Measurements from ENCODE around the gene TBC1D20.

The TBC1D20 gene

DNA sequence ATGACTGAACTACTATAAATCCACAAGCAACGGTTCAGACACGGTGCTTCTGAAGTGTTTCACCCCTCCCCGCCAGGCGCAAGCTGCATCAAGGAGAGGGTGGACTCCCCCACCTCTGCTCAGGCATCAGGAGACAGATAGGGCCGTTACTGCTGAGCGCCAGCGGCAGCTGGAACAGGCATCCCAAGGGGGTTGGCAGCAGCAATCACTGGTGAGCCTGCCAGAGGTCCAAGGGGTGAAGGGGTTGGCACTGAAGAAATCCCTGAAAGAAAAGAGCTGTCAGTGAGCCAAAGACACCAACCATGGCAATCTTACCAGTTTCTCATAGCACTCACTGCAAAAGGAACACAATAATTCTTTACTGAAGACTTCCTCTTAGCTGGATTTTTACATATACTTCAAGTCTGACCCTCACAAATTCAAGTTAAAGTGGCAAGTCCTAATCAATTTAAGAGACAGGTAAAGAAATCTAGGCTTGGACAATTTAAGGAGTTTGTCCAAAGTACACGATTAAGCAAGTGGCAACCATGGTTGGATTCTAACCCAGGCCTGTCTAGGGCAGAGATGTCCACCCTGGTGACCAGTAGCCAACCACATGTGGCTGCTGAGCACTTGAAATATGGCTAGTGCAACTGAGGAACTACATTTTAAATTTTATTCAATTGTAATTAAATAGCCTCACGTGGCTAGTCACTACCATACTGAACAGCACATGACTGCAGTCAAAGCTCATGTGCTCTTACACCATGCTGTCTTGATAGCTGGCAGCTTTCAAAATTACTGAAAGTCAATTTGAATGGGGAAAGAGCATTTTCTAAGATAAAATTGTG lies 21.7 kb upstream of the TBC1D20 start:
- H4K8ac ChIP-seq (ENCODE audit: low read depth, low read length): no peak overlapping the region
- no peak overlapping the region for H2BK120ac ChIP-seq (ENCODE audit: low read depth, low read length)
- WGBS (ENCODE audit: extremely low coverage, insufficient coverage, low lambda C conversion rate): no CpG with 5 or more reads among the region's 9 CpGs
- no peak overlapping the region for H3K18ac ChIP-seq (ENCODE audit: low read length)
- H3K27me3 ChIP-seq (ENCODE audit: insufficient read depth, low read length, poor library complexity): no peaks in the 10 kb centered on the region
- H2BK5ac ChIP-seq (ENCODE audit: low read length): no peak overlapping the region
- H3K4me1 ChIP-seq (ENCODE audit: control insufficient read depth, low read depth, low read length): no peaks in the 10 kb centered on the region
- H2AK5ac ChIP-seq (ENCODE audit: low read length): no peak overlapping the region
- no peak overlapping the region for H3K4me3 ChIP-seq (ENCODE audit: low read length)
- H3K79me2 ChIP-seq (ENCODE audit: control insufficient read depth, insufficient read depth, low read length): no peaks in the 10 kb centered on the region
- H4K5ac ChIP-seq (ENCODE audit: low read length): no peak overlapping the region
- DNase-seq: no peak
- H3K56ac ChIP-seq (ENCODE audit: low read length): no peak overlapping the region
- H3K4me2 ChIP-seq (ENCODE audit: low read length): no peak overlapping the region
- H3K23ac ChIP-seq (ENCODE audit: low read length): no peak overlapping the region
- H3K36me3 ChIP-seq (ENCODE audit: control insufficient read depth, insufficient read depth, low read length): peaks cover 23% of the 10 kb centered on the region
- no peak overlapping the region for H3K4ac ChIP-seq (ENCODE audit: low read depth, low read length)
- no peak overlapping the region for H3K9ac ChIP-seq (ENCODE audit: low read length)
- no peaks in the 10 kb centered on the region for H3K79me1 ChIP-seq (ENCODE audit: low read length)
- H2BK15ac ChIP-seq (replicated peaks; ENCODE audit: low read depth): no peak overlapping the region
- H3K27ac ChIP-seq (ENCODE audit: low read depth, low read length): no peak overlapping the region

DNA sequence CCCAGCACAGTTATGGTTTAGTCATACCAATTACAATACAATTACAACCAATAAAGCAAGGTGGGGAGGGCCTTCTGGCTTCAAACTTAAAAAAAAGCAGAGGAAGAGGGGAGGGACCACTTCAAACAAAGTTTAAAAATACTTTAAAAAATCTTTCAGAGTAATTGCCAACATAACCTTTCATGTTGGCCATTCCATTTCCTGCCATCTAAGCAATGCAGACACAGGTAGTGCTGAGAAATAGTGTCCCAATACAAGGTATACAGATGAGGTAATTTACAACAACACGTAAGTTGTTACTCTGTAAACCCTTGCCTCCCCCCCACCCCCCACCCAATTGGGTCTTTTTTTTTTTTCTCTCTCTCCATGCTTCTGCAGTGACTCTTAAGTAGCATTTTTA lies 18.8 kb upstream of the TBC1D20 start:
- Histone ChIP-seq H2BK120ac (ENCODE audit: low read depth, low read length) (no peak overlapping the region), H3K23ac (ENCODE audit: low read length) (no peak overlapping the region), H3K27ac (ENCODE audit: low read depth, low read length) (no peak overlapping the region), H3K27me3 (ENCODE audit: insufficient read depth, low read length, poor library complexity) (no peaks in the 10 kb centered on the region), H3K4me1 (ENCODE audit: control insufficient read depth, low read depth, low read length) (no peaks in the 10 kb centered on the region), H3K9ac (ENCODE audit: low read length) (no peak overlapping the region), H3K4me2 (ENCODE audit: low read length) (no peak overlapping the region), H3K36me3 (ENCODE audit: control insufficient read depth, insufficient read depth, low read length) (peaks cover 9% of the 10 kb centered on the region), H4K8ac (ENCODE audit: low read depth, low read length) (no peak overlapping the region), H3K18ac (ENCODE audit: low read length) (no peak overlapping the region), H3K79me2 (ENCODE audit: control insufficient read depth, insufficient read depth, low read length) (no peaks in the 10 kb centered on the region), H4K5ac (ENCODE audit: low read length) (no peak overlapping the region), H2BK5ac (ENCODE audit: low read length) (no peak overlapping the region), H3K79me1 (ENCODE audit: low read length) (no peaks in the 10 kb centered on the region), H2BK15ac (replicated peaks; ENCODE audit: low read depth) (no peak overlapping the region), H3K56ac (ENCODE audit: low read length) (no peak overlapping the region), H2AK5ac (ENCODE audit: low read length) (no peak overlapping the region), H3K4ac (ENCODE audit: low read depth, low read length) (no peak overlapping the region), H3K4me3 (ENCODE audit: low read length) (no peak overlapping the region)
- no CpG with 5 or more reads among the region's 1 CpG for WGBS (ENCODE audit: extremely low coverage, insufficient coverage, low lambda C conversion rate)
- DNase-seq: no peak

DNA sequence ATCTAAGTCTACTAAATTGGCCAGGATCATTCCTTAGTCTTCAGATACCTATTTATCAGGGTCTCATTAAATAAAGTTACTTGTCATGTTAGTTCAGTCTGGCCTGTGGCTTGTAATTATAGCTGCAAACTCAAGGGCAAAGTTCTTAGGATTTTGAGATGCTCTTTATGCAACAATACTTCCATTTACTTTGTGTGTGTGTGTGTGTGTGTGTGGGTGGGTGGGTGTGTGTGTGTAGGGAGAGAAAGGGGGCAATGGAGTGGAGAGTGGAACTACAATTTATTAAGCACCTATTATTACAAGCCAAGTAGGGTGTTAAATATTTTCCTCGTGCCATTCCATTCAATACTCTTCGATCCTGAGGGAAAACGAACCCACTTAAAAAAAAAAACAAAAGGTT lies 17.7 kb upstream of the TBC1D20 start:
- Histone ChIP-seq H3K4ac (ENCODE audit: low read depth, low read length) (no peak overlapping the region), H3K79me2 (ENCODE audit: control insufficient read depth, insufficient read depth, low read length) (no peaks in the 10 kb centered on the region), H3K27ac (ENCODE audit: low read depth, low read length) (no peak overlapping the region), H3K18ac (ENCODE audit: low read length) (no peak overlapping the region), H3K4me3 (ENCODE audit: low read length) (no peak overlapping the region), H3K4me1 (ENCODE audit: control insufficient read depth, low read depth, low read length) (no peaks in the 10 kb centered on the region), H2BK15ac (replicated peaks; ENCODE audit: low read depth) (no peak overlapping the region), H2BK120ac (ENCODE audit: low read depth, low read length) (no peak overlapping the region), H4K5ac (ENCODE audit: low read length) (no peak overlapping the region), H3K79me1 (ENCODE audit: low read length) (no peaks in the 10 kb centered on the region), H3K27me3 (ENCODE audit: insufficient read depth, low read length, poor library complexity) (no peaks in the 10 kb centered on the region), H3K4me2 (ENCODE audit: low read length) (no peak overlapping the region), H2BK5ac (ENCODE audit: low read length) (no peak overlapping the region), H3K36me3 (ENCODE audit: control insufficient read depth, insufficient read depth, low read length) (peaks cover 9% of the 10 kb centered on the region), H4K8ac (ENCODE audit: low read depth, low read length) (no peak overlapping the region), H2AK5ac (ENCODE audit: low read length) (no peak overlapping the region), H3K23ac (ENCODE audit: low read length) (no peak overlapping the region), H3K56ac (ENCODE audit: low read length) (no peak overlapping the region), H3K9ac (ENCODE audit: low read length) (no peak overlapping the region)
- no peak for DNase-seq
- no CpG with 5 or more reads among the region's 3 CpGs for WGBS (ENCODE audit: extremely low coverage, insufficient coverage, low lambda C conversion rate)

DNA sequence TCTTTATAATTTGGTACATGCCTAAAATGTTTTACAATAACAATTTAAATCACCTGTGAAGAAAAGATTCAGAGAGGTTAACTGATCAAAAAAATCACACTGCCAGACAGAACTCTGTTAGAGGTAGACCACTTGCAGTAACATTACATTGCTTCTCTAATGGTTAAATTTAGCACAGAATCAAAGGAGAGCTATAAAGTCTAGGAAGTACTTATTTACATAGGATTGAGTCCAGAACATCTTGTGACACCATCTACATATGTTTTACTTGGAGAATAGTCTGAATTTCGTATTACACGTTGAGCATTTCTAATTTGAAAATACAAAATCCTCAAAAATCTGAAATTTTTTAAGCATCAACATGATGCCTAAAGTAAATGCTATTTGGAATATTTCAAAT lies 17.2 kb upstream of the TBC1D20 start:
- no CpG with 5 or more reads among the region's 2 CpGs for WGBS (ENCODE audit: extremely low coverage, insufficient coverage, low lambda C conversion rate)
- Histone ChIP-seq H3K23ac (ENCODE audit: low read length) (no peak overlapping the region), H3K18ac (ENCODE audit: low read length) (no peak overlapping the region), H3K79me2 (ENCODE audit: control insufficient read depth, insufficient read depth, low read length) (no peaks in the 10 kb centered on the region), H3K27ac (ENCODE audit: low read depth, low read length) (no peak overlapping the region), H3K4me3 (ENCODE audit: low read length) (no peak overlapping the region), H2BK120ac (ENCODE audit: low read depth, low read length) (no peak overlapping the region), H3K4ac (ENCODE audit: low read depth, low read length) (no peak overlapping the region), H3K9ac (ENCODE audit: low read length) (no peak overlapping the region), H3K4me2 (ENCODE audit: low read length) (no peak overlapping the region), H3K79me1 (ENCODE audit: low read length) (no peaks in the 10 kb centered on the region), H3K27me3 (ENCODE audit: insufficient read depth, low read length, poor library complexity) (no peaks in the 10 kb centered on the region), H4K5ac (ENCODE audit: low read length) (no peak overlapping the region), H3K56ac (ENCODE audit: low read length) (no peak overlapping the region), H3K36me3 (ENCODE audit: control insufficient read depth, insufficient read depth, low read length) (peaks cover 9% of the 10 kb centered on the region), H2BK15ac (replicated peaks; ENCODE audit: low read depth) (no peak overlapping the region), H2AK5ac (ENCODE audit: low read length) (no peak overlapping the region), H2BK5ac (ENCODE audit: low read length) (no peak overlapping the region), H3K4me1 (ENCODE audit: control insufficient read depth, low read depth, low read length) (no peaks in the 10 kb centered on the region), H4K8ac (ENCODE audit: low read depth, low read length) (no peak overlapping the region)
- DNase-seq: no peak

DNA sequence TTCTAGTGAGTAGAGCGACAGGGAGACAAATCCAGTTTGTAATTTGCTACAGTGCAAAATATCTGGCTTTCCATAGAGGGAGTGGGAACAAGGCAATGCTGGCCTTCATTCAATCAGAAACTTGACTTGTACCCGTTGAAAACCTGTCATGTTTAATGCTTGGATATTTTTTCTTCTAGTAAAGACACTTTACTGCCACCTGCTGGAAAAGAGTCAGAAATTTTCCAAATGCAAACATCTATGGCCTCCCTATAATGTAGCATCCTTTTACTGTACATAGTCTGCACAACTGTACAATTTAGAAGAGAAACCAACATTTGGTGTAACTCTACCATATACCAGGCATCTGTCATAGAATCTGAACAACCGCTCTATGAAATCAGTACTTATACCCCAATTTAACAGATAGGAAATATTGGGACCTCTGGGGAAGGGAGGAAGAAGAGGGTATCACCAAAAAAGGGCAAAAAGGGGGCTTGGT lies 16.7 kb upstream of the TBC1D20 start:
- Histone ChIP-seq H4K8ac (ENCODE audit: low read depth, low read length) (no peak overlapping the region), H4K5ac (ENCODE audit: low read length) (no peak overlapping the region), H3K27me3 (ENCODE audit: insufficient read depth, low read length, poor library complexity) (no peaks in the 10 kb centered on the region), H2AK5ac (ENCODE audit: low read length) (no peak overlapping the region), H3K9ac (ENCODE audit: low read length) (no peak overlapping the region), H3K23ac (ENCODE audit: low read length) (no peak overlapping the region), H2BK15ac (replicated peaks; ENCODE audit: low read depth) (no peak overlapping the region), H3K79me2 (ENCODE audit: control insufficient read depth, insufficient read depth, low read length) (no peaks in the 10 kb centered on the region), H2BK5ac (ENCODE audit: low read length) (no peak overlapping the region), H3K79me1 (ENCODE audit: low read length) (no peaks in the 10 kb centered on the region), H3K27ac (ENCODE audit: low read depth, low read length) (no peak overlapping the region), H3K4me2 (ENCODE audit: low read length) (no peak overlapping the region), H3K4me3 (ENCODE audit: low read length) (no peak overlapping the region), H3K36me3 (ENCODE audit: control insufficient read depth, insufficient read depth, low read length) (peaks cover 9% of the 10 kb centered on the region), H3K4ac (ENCODE audit: low read depth, low read length) (no peak overlapping the region), H3K18ac (ENCODE audit: low read length) (no peak overlapping the region), H2BK120ac (ENCODE audit: low read depth, low read length) (no peak overlapping the region), H3K56ac (ENCODE audit: low read length) (no peak overlapping the region), H3K4me1 (ENCODE audit: control insufficient read depth, low read depth, low read length) (no peaks in the 10 kb centered on the region)
- no CpG with 5 or more reads among the region's 3 CpGs for WGBS (ENCODE audit: extremely low coverage, insufficient coverage, low lambda C conversion rate)
- peak; percentile 62 for DNase-seq

Measured in mesendoderm (in vitro differentiated cells).